MCF 10A (cell line): Measurements from ENCODE around the gene VAC14. TPM values are rescaled to one million over a fixed set of nuclear protein-coding genes. Genes with fewer than 3 reads are reported as not detected.
A peak's percentile ranks its signal among the peaks of the same experiment; 100 is the strongest.

Experiments used
- BruUV-seq: library from RNA; stranded (reverse); fragments of 400-500 nt; replicated peaks from 2 replicates; lab custom pipeline; 2021; lab: Mats Ljungman, UMichigan
- CTCF ChIA-PET: fragments of 300-600 bp; sonication (Branson Sonifier 250); formaldehyde crosslinking; extraction: SDS; loops from one replicate; lab custom pipeline; 2021; ENCODE audit warnings: antibody characterized with exemption, inconsistent platforms; lab: Yijun Ruan, JAX
- POLR2A ChIA-PET: fragments of 300-600, 350-650 bp; sonication (Branson Sonifier 250); formaldehyde crosslinking; extraction: SDS; loops from one replicate; lab custom pipeline; 2020; ENCODE audit warnings: antibody characterized with exemption, inconsistent platforms; lab: Yijun Ruan, JAX
- DNase-seq: peaks from one replicate; pipeline ENCODE4 v3.0.0-alpha.2; 2018; ENCODE audit not compliant: unreplicated experiment
- H3K27ac Mint-ChIP-seq: one replicate; pipeline ENCODE4 v1.8.0; 2022; ENCODE audit warnings: mild to moderate bottlenecking, low read depth, mixed read lengths; ENCODE audit not compliant: unreplicated experiment
- H3K27me3 Mint-ChIP-seq: one replicate; pipeline ENCODE4 v1.8.0; 2022; ENCODE audit warnings: mixed read lengths; ENCODE audit not compliant: insufficient read depth, unreplicated experiment
- H3K36me3 Mint-ChIP-seq: one replicate; pipeline ENCODE4 v1.8.0; 2022; ENCODE audit warnings: mild to moderate bottlenecking, moderate library complexity, mixed read lengths; ENCODE audit not compliant: insufficient read depth, unreplicated experiment
- H3K4me1 Mint-ChIP-seq: one replicate; pipeline ENCODE4 v1.8.0; 2022; ENCODE audit warnings: mixed read lengths; ENCODE audit not compliant: insufficient read depth, unreplicated experiment
- H3K4me3 Mint-ChIP-seq: one replicate; pipeline ENCODE4 v1.8.0; 2022; ENCODE audit warnings: mild to moderate bottlenecking, moderate library complexity, mixed read lengths; ENCODE audit not compliant: unreplicated experiment
- H3K9me3 Mint-ChIP-seq: one replicate; pipeline ENCODE4 v1.8.0; 2022; ENCODE audit warnings: mixed read lengths; ENCODE audit not compliant: unreplicated experiment
- intact Hi-C: fragments of 100-400 bp; cut with micrococcal nuclease; formaldehyde crosslinking; loops from 2 replicates; pipeline ENCODE4 v1.14.1; 2022
- total RNA-seq: library from RNA; stranded (reverse); gene quantifications from 2 replicates; pipeline ENCODE4 v1.2.3, GENCODE V29; 2022
- TF ChIP-seq, protein P1 (sequence below): fragments of 200-600 bp; IDR thresholded peaks from one replicate; pipeline ENCODE4 v1.8.0; 2022; ENCODE audit warnings: antibody characterized with exemption, mild to moderate bottlenecking; ENCODE audit not compliant: unreplicated experiment

The VAC14 gene
- total RNA-seq, 1 experiment from 2014 or later, result 25.5 TPM

DNA sequence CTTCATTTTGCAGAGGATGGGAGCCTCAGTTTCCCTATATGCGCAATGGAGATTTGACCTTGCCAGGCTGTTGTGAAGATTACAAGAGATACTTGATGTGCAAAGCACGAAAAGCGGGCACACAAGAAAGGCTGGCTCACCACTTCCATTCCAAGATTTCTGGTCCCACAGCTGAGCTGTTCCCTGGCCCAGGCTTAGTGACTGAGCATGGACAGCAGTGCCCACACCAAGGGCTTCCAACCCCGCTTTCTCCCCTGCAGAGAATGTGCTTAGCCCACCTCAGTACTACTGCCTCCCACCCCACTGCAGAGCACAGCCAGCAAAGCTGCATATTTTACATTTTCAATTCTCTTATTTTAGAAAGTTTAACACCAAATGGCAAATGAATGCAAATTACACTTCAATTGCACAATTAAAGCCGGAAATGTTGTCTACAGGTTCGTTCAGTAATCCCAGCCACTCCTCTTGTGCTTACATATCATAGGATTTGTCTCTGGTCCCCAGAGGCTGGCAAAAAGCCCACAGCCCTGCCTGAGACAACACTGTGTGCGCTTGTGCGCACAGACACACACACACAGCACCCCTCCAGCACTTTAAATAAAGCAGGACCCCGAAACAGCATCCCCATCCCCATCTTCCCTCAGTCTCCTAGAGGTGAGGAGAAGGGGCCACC lies 51.8 kb downstream of the VAC14 start:
- Mint-ChIP-seq H3K27ac (no peak overlapping the region), H3K4me1 (peaks cover 32% of the 10 kb centered on the region), H3K36me3 (no peaks in the 10 kb centered on the region), H3K4me3 (no peak overlapping the region), H3K9me3 (no peaks in the 10 kb centered on the region), H3K27me3 (no peaks in the 10 kb centered on the region)
- TF ChIP-seq, protein P1, sequence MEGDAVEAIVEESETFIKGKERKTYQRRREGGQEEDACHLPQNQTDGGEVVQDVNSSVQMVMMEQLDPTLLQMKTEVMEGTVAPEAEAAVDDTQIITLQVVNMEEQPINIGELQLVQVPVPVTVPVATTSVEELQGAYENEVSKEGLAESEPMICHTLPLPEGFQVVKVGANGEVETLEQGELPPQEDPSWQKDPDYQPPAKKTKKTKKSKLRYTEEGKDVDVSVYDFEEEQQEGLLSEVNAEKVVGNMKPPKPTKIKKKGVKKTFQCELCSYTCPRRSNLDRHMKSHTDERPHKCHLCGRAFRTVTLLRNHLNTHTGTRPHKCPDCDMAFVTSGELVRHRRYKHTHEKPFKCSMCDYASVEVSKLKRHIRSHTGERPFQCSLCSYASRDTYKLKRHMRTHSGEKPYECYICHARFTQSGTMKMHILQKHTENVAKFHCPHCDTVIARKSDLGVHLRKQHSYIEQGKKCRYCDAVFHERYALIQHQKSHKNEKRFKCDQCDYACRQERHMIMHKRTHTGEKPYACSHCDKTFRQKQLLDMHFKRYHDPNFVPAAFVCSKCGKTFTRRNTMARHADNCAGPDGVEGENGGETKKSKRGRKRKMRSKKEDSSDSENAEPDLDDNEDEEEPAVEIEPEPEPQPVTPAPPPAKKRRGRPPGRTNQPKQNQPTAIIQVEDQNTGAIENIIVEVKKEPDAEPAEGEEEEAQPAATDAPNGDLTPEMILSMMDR, result no peak
- POLR2A ChIA-PET, result interaction anchor here (0.7 to 0.8 kb wide), 2 partner anchors 49 to 764 kb away, joined by 3 to 4 read pairs; no protein-coding TSS in a partner anchor
- intact Hi-C loops, result no loop called here
- CTCF ChIA-PET, result interaction anchor here (0.7 to 3.4 kb wide), 4 partner anchors 22 to 1212 kb away, joined by 3 to 23 read pairs (median 4); no protein-coding TSS in a partner anchor
- no TSS peak for BruUV-seq
- DNase-seq, result peak; percentile 51

- no peaks in the 10 kb centered on the region for H3K27me3 Mint-ChIP-seq
- H3K4me1 Mint-ChIP-seq, result peaks cover 32% of the 10 kb centered on the region
- intact Hi-C loops, result no loop called here
- H3K36me3 Mint-ChIP-seq, result no peaks in the 10 kb centered on the region
- DNase-seq, result peak; percentile 33
- POLR2A ChIA-PET, result interaction anchor here (0.7 to 0.9 kb wide), 3 partner anchors 32 to 765 kb away, joined by 3 to 4 read pairs (median 3); no protein-coding TSS in a partner anchor
- H3K4me3 Mint-ChIP-seq, result no peak overlapping the region
- no TSS peak for BruUV-seq
- CTCF ChIA-PET, result interaction anchor here (0.7 to 3.4 kb wide), 4 partner anchors 11 to 40 kb away, joined by 4 to 23 read pairs (median 5); no protein-coding TSS in a partner anchor
- no peaks in the 10 kb centered on the region for H3K9me3 Mint-ChIP-seq
- H3K27ac Mint-ChIP-seq, result no peak overlapping the region
- TF ChIP-seq, protein P1, result no peak
These were observed 53.0 kb downstream of the VAC14 start for GRCh38 chr16:70747703-70748631.

DNA sequence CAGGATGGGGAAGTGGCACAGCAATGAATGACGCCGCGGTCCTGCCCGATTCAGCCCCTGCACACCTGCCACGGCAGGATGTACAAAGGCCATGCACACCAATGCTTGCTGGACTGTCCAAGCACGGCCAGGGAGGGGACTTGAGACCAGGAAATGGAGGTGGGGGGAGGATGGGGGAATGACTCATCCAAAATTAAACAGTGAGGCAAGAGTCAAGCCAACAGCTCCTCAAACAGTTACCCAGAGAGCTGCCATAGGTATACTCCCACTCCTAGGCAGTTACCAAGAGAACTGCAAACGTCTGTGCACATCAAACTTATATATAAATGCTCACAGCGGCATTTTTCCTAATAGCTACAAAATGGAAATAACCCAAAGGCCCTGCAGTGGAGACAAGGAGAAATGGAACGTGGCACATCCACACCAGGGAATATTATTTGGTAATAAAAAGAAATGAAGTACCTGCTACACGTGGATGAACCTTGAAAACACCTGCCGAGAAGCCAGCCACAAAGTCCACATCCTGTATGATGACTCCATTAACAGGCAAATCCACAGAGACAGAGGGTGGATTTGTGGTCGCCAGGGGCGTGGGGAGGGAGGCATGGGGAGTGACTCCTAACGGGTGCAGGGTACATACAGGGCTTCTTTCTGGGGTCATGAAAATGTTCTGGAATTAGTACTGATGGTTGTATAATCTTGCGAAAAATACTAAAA lies 54.1 kb downstream of the VAC14 start:
- BruUV-seq, result no TSS peak
- ChIA-PET CTCF (interaction anchor here (0.6 to 2.1 kb wide), 2 partner anchors 24 to 32 kb away, joined by 3 to 8 read pairs; no protein-coding TSS in a partner anchor), POLR2A (interaction anchor here (0.8 to 1.9 kb wide), 7 partner anchors 12 to 62 kb away, joined by 3 to 16 read pairs (median 5); no protein-coding TSS in a partner anchor)
- Mint-ChIP-seq H3K4me3 (peak overlapping the region; percentile 22), H3K9me3 (no peaks in the 10 kb centered on the region), H3K4me1 (peaks cover 32% of the 10 kb centered on the region), H3K27me3 (no peaks in the 10 kb centered on the region), H3K27ac (peak overlapping the region; percentile 44), H3K36me3 (peaks cover 5% of the 10 kb centered on the region)
- TF ChIP-seq, protein P1, result no peak
- intact Hi-C loops, result loop anchor here (1.0 kb wide), 1 partner anchor 13 kb away; no protein-coding TSS in a partner anchor
- DNase-seq, result peak; percentile 96
